Tibial nerve (tissue), 4 donors: Measurements from ENCODE around the gene TMEM50A. TPM values are rescaled to one million over a fixed set of nuclear protein-coding genes. Genes with fewer than 3 reads are reported as not detected.

ENCODE experiments used
- DNase-seq, 2 donors: peaks; one replicate each; pipeline ENCODE4 v3.0.0-alpha.2; 2019; ENCODE audit warnings: low spot score in 2 of 2
- H3K27ac ChIP-seq, 4 donors: fragments of 200-600 bp; sonication (generic) in 3 of 4; one replicate each; pipeline ENCODE4 v1.5.1; 2017 to 2019; ENCODE audit warnings: mild to moderate bottlenecking in 1 of 4
- H3K27me3 ChIP-seq, 2 donors: fragments of 200-600 bp; sonication (generic) in 1 of 2; one replicate each; pipeline versions ENCODE4 v1.5.1 to v1.6.0; 2017 to 2019
- H3K36me3 ChIP-seq, 3 donors: fragments of 200-600 bp; sonication (generic); one replicate each; pipeline ENCODE4 v1.5.1; 2018 to 2019
- H3K4me1 ChIP-seq, 4 donors: fragments of 200-600 bp; sonication (generic) in 3 of 4; one replicate each; pipeline ENCODE4 v1.5.1; 2017 to 2019
- H3K4me3 ChIP-seq, 4 donors: fragments of 200-600 bp; sonication (generic) in 3 of 4; one replicate each; pipeline ENCODE4 v1.5.1; 2017 to 2019; ENCODE audit warnings: mild to moderate bottlenecking in 1 of 4, moderate library complexity in 1 of 4
- H3K9me3 ChIP-seq, 4 donors: fragments of 200-600 bp; sonication (generic) in 3 of 4; one replicate each; pipeline ENCODE4 v1.5.1; 2017 to 2019
- EP300 ChIP-seq, 2 donors: sonication (generic); formaldehyde crosslinking; IDR thresholded peaks; one replicate each; pipeline ENCODE4 v1.6.1; 2017; ENCODE audit warnings: antibody characterized with exemption in 2 of 2, mild to moderate bottlenecking in 1 of 2
- POLR2A ChIP-seq, 2 donors: fragments of 450-650 bp; IDR thresholded peaks; one replicate each; pipeline ENCODE4 v1.6.1; 2017; ENCODE audit warnings: antibody characterized with exemption in 2 of 2, mild to moderate bottlenecking in 2 of 2, moderate library complexity in 2 of 2
- WGBS, 2 donors: methylation state at CpG; one replicate each; pipeline ENCODE4 v1.1.5; 2018; 5-methylcytosine and 5-hydroxymethylcytosine counted together
- total RNA-seq, 4 donors: library from RNA; depleted of rRNA; stranded (reverse); fragments of >200 nt; gene quantifications; one replicate each; pipeline ENCODE4 v1.1.0, GENCODE V29; 2016
- TF ChIP-seq, protein P1 (sequence below), 5 experiments: fragments of 200-600 bp in 3 of 5; fragments of 450-650 bp in 2 of 5; sonication (generic) in 3 of 5; IDR thresholded peaks; one replicate each; pipeline ENCODE4 v1.5.1; 2016 to 2019; ENCODE audit warnings: antibody characterized with exemption in 5 of 5, mild to moderate bottlenecking in 3 of 5, moderate library complexity in 2 of 5

The TMEM50A gene
- total RNA-seq, 4 donors from 2014 or later, result 62.1 to 109 (median 81.5) TPM

DNA sequence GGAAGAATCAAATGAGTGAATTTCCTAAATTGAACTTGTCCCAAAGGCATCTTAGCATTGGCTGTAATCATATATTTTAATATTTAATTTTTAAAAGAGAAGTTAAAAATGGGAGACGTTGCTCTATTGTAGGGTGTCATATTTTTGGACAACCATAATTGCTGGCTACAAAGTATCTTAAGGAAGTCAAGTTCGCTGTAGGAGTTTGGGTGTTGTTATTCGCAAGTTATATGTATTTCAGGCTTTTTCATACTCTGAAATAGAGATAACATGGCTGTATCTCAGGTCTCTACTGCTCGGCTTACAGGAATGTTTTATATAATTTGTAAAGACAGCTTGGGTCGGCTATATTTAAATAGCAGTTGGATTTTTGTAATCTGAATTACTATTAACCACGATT, 852 bp downstream of the TMEM50A start:
- WGBS, 2 donors, result 0% methylated on average over 6 of the region's 6 CpGs
- no peak for DNase-seq
- no peaks in the 10 kb centered on the region for H3K27me3 ChIP-seq
- TF ChIP-seq EP300 (IDR thresholded peaks at IDR 0.05), result no peak
- TF ChIP-seq, protein P1, sequence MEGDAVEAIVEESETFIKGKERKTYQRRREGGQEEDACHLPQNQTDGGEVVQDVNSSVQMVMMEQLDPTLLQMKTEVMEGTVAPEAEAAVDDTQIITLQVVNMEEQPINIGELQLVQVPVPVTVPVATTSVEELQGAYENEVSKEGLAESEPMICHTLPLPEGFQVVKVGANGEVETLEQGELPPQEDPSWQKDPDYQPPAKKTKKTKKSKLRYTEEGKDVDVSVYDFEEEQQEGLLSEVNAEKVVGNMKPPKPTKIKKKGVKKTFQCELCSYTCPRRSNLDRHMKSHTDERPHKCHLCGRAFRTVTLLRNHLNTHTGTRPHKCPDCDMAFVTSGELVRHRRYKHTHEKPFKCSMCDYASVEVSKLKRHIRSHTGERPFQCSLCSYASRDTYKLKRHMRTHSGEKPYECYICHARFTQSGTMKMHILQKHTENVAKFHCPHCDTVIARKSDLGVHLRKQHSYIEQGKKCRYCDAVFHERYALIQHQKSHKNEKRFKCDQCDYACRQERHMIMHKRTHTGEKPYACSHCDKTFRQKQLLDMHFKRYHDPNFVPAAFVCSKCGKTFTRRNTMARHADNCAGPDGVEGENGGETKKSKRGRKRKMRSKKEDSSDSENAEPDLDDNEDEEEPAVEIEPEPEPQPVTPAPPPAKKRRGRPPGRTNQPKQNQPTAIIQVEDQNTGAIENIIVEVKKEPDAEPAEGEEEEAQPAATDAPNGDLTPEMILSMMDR (IDR thresholded peaks at IDR 0.05), result no peak
- TF ChIP-seq POLR2A (IDR thresholded peaks at IDR 0.05), result no peak
- peak overlapping the region; percentile 76 to 97 (median 94) for H3K27ac ChIP-seq
- no peaks in the 10 kb centered on the region for H3K9me3 ChIP-seq
- H3K4me1 ChIP-seq, result peaks cover 0 to 40% (median 16%) of the 10 kb centered on the region in 4 donors
- peaks cover 0 to 13% (median 0%) of the 10 kb centered on the region in 3 donors for H3K36me3 ChIP-seq
- peak overlapping the region; percentile 71 to 93 (median 85) for H3K4me3 ChIP-seq

DNA sequence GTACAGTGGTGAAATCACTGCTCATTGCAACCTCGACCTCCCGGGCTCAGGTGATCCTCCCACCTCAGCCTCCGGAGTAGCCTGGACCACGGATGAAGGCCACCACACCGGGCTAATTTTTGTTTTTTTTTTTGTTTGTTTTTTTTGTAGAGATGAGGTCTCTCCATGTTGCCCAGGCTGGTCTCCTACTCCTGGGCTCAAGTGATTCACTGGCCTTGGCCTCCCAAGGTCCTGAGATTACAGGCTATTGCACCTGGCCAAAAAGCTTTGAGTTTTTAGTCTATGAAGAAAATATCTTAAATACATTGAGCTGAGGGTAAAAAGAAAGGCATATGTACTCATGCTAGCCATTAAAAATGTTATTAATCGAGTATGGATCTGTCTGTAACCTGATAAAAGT, 3.6 kb downstream of the TMEM50A start:
- H3K36me3 ChIP-seq, result peaks cover 0 to 40% (median 2%) of the 10 kb centered on the region in 3 donors
- peaks cover 0 to 46% (median 16%) of the 10 kb centered on the region in 4 donors for H3K4me1 ChIP-seq
- no peaks in the 10 kb centered on the region for H3K27me3 ChIP-seq
- no peak overlapping the region for H3K27ac ChIP-seq
- 81 to 87% methylated on average over 6 of the region's 6 CpGs for WGBS, 2 donors
- TF ChIP-seq, protein P1 (IDR thresholded peaks at IDR 0.05), result no peak
- TF ChIP-seq POLR2A (IDR thresholded peaks at IDR 0.05), result no peak
- no peak for TF ChIP-seq EP300 (IDR thresholded peaks at IDR 0.05)
- H3K4me3 ChIP-seq, result no peak overlapping the region
- no peak for DNase-seq
- H3K9me3 ChIP-seq, result no peaks in the 10 kb centered on the region

DNA sequence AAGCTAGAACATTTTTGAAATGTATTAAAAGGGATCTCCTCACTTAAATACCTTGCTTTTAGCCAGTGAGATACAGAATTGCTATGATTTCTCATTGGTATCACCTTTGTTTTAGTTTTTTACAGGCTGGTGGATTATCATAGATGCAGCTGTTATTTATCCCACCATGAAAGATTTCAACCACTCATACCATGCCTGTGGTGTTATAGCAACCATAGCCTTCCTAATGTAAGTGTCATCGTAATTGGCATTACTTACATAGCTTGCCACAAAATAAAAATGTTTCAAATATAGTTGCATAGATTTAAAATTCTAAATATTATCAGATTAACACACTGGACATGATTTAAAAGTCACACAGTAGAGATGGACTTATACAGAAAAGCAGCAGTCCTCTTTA, 4.7 kb downstream of the TMEM50A start:
- 86% methylated on average over 1 of the region's 1 CpG for WGBS, 2 donors

DNA sequence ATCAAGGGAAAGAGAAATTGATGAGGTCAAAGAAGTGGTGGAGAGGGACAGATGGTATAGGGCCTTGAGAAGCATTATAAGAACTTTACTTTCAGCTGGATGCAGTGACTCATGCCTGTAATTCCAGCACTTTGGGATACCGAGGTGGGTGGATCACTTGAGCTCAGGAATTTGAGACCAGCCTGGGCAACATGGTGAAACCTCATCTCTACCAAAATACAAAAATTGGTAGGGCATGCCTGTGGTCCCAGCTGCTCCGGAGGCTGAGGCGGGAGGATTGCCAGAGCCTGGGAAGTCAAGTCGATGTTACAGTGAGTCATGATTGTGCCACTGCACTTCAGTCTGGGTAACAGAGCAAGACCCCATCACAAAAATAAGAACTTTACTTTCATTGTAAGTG, 5.7 kb downstream of the TMEM50A start:
- TF ChIP-seq EP300 (IDR thresholded peaks at IDR 0.05) (no peak), POLR2A (IDR thresholded peaks at IDR 0.05) (no peak)
- TF ChIP-seq, protein P1 (IDR thresholded peaks at IDR 0.05), result no peak
- DNase-seq, result no peak
- Histone ChIP-seq H3K27ac (no peak overlapping the region), H3K9me3 (no peaks in the 10 kb centered on the region), H3K4me3 (no peak overlapping the region), H3K4me1 (peaks cover 0 to 46% (median 16%) of the 10 kb centered on the region in 4 donors), H3K36me3 (peaks cover 0 to 55% (median 2%) of the 10 kb centered on the region in 3 donors), H3K27me3 (no peaks in the 10 kb centered on the region)
- WGBS, 2 donors, result 68 to 86% methylated on average over 4 of the region's 4 CpGs

More for the DNA sequence above, 4.7 kb downstream of the TMEM50A start:
- peaks cover 0 to 48% (median 2%) of the 10 kb centered on the region in 3 donors for H3K36me3 ChIP-seq
- H3K4me1 ChIP-seq, result peaks cover 0 to 46% (median 16%) of the 10 kb centered on the region in 4 donors
- H3K27me3 ChIP-seq, result no peaks in the 10 kb centered on the region
- H3K9me3 ChIP-seq, result no peaks in the 10 kb centered on the region
- DNase-seq, result no peak
- no peak overlapping the region for H3K4me3 ChIP-seq
- H3K27ac ChIP-seq, result no peak overlapping the region
- TF ChIP-seq POLR2A (IDR thresholded peaks at IDR 0.05) (no peak), EP300 (IDR thresholded peaks at IDR 0.05) (no peak)
- TF ChIP-seq, protein P1 (IDR thresholded peaks at IDR 0.05), result no peak

DNA sequence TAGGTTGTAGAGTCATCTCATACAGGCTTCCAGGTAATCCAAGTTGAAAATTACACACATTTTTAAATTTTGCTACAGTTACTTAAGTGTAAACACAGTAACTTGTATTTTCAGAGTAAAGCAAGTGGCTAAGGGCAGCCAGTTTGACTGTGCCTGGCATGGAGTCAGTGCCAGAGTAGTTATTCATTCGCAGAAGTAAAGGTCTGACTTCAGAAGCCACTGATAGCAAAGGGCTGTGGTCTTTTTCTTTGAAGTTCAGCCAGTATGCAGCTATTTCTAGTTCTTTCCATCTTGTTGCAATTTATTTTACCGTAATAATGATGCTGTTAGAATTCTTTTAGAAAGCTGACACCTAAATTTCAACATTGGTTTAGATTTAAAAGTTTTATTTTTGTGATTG, 9.4 kb downstream of the TMEM50A start:
- Histone ChIP-seq H3K27ac (no peak overlapping the region), H3K4me1 (peaks cover 0 to 11% (median 0%) of the 10 kb centered on the region in 4 donors), H3K4me3 (no peak overlapping the region), H3K27me3 (no peaks in the 10 kb centered on the region), H3K9me3 (no peaks in the 10 kb centered on the region), H3K36me3 (peaks cover 0 to 87% (median 2%) of the 10 kb centered on the region in 3 donors)
- 86 to 87% methylated on average over 2 of the region's 2 CpGs for WGBS, 2 donors
- TF ChIP-seq EP300 (IDR thresholded peaks at IDR 0.05) (no peak), POLR2A (IDR thresholded peaks at IDR 0.05) (no peak)
- TF ChIP-seq, protein P1 (IDR thresholded peaks at IDR 0.05), result no peak
- no peak for DNase-seq
